Measurements from ENCODE around the gene ESRRA. TPM values are rescaled to one million over a fixed set of nuclear protein-coding genes. Genes with fewer than 3 reads are reported as not detected.

Gene ESRRA
- total and polyA plus RNA-seq, 10 of the 15 experiments (the other 5 are each of a cell fraction or from before 2014, with no cell fraction given): 0.32 to 48.9 (median 12.6) TPM

DNA sequence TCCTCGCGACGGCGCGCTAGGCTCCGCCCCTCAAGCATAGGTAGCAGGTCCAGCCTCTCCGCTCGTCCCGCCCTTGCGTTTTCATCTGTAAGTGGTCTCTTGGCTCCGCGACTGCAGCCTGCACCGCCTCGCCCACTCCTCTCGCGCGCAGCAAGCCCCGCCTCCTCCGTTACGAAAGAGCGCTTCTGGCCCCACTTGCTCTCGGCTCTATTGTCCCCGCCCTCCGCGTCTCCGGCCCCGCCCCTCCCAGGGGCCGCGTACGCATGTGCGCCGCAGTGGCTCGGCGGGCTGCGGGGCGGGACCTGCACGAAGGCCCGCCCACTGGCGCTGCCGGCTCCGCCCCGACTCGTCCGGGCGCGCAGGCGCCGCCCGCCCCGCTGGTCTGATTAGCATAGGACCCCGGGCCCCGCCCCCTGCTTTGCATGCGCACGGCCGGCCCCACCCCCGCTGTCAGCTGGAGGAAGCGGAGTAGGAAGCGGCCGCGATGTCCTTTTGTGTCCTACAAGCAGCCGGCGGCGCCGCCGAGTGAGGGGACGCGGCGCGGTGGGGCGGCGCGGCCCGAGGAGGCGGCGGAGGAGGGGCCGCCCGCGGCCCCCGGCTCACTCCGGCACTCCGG is at the start of gene ESRRA (continued):
- no peak for TF ChIP-seq BMI1 (IDR thresholded peaks at IDR 0.05; ENCODE audit: borderline replicate concordance)
- no peak for TF ChIP-seq SMAD1 (IDR thresholded peaks at IDR 0.05; ENCODE audit: low read depth, partially characterized antibody)
- no peak for TF ChIP-seq STAT1 (conservative IDR thresholded peaks at IDR 0.05)
- TF ChIP-seq SMC3 (IDR thresholded peaks at IDR 0.05; ENCODE audit: borderline replicate concordance, low read length): no peak
- TF ChIP-seq ZNF217 (IDR thresholded peaks at IDR 0.05): no peak
- TF ChIP-seq, protein P1, sequence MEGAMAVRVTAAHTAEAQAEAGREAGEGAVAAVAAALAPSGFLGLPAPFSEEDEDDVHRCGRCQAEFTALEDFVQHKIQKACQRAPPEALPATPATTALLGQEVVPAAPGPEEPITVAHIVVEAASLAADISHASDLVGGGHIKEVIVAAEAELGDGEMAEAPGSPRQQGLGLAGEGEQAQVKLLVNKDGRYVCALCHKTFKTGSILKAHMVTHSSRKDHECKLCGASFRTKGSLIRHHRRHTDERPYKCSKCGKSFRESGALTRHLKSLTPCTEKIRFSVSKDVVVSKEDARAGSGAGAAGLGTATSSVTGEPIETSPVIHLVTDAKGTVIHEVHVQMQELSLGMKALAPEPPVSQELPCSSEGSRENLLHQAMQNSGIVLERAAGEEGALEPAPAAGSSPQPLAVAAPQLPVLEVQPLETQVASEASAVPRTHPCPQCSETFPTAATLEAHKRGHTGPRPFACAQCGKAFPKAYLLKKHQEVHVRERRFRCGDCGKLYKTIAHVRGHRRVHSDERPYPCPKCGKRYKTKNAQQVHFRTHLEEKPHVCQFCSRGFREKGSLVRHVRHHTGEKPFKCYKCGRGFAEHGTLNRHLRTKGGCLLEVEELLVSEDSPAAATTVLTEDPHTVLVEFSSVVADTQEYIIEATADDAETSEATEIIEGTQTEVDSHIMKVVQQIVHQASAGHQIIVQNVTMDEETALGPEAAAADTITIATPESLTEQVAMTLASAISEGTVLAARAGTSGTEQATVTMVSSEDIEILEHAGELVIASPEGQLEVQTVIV (IDR thresholded peaks at IDR 0.05; ENCODE audit: borderline replicate concordance, partially characterized antibody): no peak
- no peak for TF ChIP-seq PAX8 (IDR thresholded peaks at IDR 0.05)
- peak; percentile 65 for TF ChIP-seq MXI1 (IDR thresholded peaks at IDR 0.05; ENCODE audit: low read depth, low read length)
- peak; percentile 23; the same call in 1 of the 2 replicates for TF ChIP-seq TCF12 (IDR thresholded peaks at IDR 0.05; ENCODE audit: low read depth, low read length)
- peak; percentile 52 for TF ChIP-seq SP1 (IDR thresholded peaks at IDR 0.05; ENCODE audit: low read depth, low read length)
- TF ChIP-seq, protein P2, sequence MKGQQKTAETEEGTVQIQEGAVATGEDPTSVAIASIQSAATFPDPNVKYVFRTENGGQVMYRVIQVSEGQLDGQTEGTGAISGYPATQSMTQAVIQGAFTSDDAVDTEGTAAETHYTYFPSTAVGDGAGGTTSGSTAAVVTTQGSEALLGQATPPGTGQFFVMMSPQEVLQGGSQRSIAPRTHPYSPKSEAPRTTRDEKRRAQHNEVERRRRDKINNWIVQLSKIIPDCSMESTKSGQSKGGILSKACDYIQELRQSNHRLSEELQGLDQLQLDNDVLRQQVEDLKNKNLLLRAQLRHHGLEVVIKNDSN (IDR thresholded peaks at IDR 0.05; ENCODE audit: borderline replicate concordance, extremely low read length, insufficient read depth, low read depth, low read length): no peak
- no peak for TF ChIP-seq TBL1XR1 (IDR thresholded peaks at IDR 0.05; ENCODE audit: low read depth, low read length)
- TF ChIP-seq MLLT1 (IDR thresholded peaks at IDR 0.05): no peak
- TF ChIP-seq NR2F1 (conservative IDR thresholded peaks at IDR 0.05): no peak
- TF ChIP-seq RELA (IDR thresholded peaks at IDR 0.05; ENCODE audit: borderline replicate concordance, partially characterized antibody): no peak
- TF ChIP-seq SUPT20H (IDR thresholded peaks at IDR 0.05; ENCODE audit: borderline replicate concordance, control insufficient read depth, low read depth, low read length): no peak
- no peak for TF ChIP-seq ZNF207 (IDR thresholded peaks at IDR 0.05; ENCODE audit: borderline replicate concordance)
- TF ChIP-seq PML (IDR thresholded peaks at IDR 0.05; ENCODE audit: low read length): no peak
- no peak for TF ChIP-seq CHD2 (IDR thresholded peaks at IDR 0.05; ENCODE audit: borderline replicate concordance, low read depth, low read length)
- no peak for TF ChIP-seq ATF2 (IDR thresholded peaks at IDR 0.05; ENCODE audit: low read length)
- TF ChIP-seq ELK1 (IDR thresholded peaks at IDR 0.05; ENCODE audit: low read depth, low read length): peak; percentile 51; the same call in 1 of the 2 replicates
